GM13977 (cell line): ENCODE data around the gene EFHC1.
"Not testable (repeated sequence)": the region's sequence is repeated elsewhere in the genome, so short reads cannot be mapped to it uniquely, and the experiment has no call there.

ENCODE experiments used
- DNase-seq: peaks from one replicate; pipeline ENCODE4 v3.0.0; 2012; ENCODE audit warnings: low spot score
- in situ Hi-C: fragments of 300-500 bp; cut with MboI; formaldehyde crosslinking; loops from one replicate; pipeline ENCODE4 v1.12.0; 2022; ENCODE audit warnings: low sequenced_read_pairs, low pct_unique_long_range_greater_than_20kb, mixed read lengths, inconsistent platforms; ENCODE audit not compliant: unreplicated experiment
- TF ChIP-seq, protein P1 (sequence below): IDR thresholded peaks from 2 replicates; pipeline ENCODE4 v1.5.1; 2012; ENCODE audit warnings: mild to moderate bottlenecking, control low read depth; ENCODE audit not compliant: insufficient read depth; ENCODE audit errors: extremely low read depth, missing control alignments

EFHC1 gene

DNA sequence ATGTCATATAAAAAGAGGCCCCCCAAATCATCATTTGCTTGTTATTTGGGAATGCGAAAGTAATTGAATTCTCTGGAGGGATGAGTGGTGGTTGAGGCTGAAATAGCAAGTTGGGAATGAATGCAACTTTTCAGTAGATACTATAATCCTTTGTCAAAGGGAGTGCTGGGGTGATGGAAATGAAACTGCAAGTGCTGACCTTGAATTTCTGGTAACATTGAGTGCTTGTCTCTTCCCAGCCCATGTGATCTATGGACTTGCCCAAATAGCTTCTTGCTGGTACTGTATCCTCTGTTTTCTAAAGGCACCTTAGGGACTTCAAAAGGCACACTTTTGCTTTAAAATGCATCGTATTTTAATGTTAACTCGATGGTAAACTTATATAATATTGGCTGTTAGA, 43.4 kb upstream of the EFHC1 start:
- in situ Hi-C loops = no loop called here
- DNase-seq = no peak
- TF ChIP-seq, protein P1, sequence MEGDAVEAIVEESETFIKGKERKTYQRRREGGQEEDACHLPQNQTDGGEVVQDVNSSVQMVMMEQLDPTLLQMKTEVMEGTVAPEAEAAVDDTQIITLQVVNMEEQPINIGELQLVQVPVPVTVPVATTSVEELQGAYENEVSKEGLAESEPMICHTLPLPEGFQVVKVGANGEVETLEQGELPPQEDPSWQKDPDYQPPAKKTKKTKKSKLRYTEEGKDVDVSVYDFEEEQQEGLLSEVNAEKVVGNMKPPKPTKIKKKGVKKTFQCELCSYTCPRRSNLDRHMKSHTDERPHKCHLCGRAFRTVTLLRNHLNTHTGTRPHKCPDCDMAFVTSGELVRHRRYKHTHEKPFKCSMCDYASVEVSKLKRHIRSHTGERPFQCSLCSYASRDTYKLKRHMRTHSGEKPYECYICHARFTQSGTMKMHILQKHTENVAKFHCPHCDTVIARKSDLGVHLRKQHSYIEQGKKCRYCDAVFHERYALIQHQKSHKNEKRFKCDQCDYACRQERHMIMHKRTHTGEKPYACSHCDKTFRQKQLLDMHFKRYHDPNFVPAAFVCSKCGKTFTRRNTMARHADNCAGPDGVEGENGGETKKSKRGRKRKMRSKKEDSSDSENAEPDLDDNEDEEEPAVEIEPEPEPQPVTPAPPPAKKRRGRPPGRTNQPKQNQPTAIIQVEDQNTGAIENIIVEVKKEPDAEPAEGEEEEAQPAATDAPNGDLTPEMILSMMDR = no peak

DNA sequence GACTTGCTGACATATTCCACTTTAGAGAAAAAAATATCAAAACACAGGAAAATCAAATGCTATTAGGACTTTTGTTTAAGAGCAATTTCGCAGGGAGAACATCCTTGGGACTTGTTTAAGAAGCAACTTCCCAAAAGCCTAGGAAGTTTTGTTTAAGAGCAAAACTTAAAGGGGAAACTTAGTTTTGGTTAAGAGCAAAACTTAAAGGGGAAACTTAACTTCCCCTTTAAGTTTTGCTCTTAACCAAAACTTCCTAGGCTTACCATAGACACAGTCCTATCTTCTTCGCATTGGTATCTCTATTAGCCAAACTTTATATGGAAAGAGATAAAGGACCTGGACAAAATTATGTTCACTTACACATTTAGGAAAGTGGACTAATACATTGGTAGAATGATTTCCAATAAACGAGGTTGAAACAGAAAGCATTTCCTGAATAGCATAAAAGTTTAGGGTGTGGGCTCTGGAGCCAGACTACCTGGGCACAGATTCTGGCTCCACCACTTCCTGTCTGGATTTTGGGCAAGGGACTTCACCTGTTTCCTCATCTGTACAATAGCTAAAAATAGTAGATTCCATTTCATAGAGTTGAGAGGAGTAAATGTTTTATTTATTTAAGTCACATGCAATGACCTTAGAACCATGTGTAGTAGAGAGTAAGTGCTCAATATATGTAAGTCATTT, 42.5 kb upstream of the EFHC1 start:
- no peak for DNase-seq
- in situ Hi-C loops = no loop called here
- TF ChIP-seq, protein P1 = no peak

DNA sequence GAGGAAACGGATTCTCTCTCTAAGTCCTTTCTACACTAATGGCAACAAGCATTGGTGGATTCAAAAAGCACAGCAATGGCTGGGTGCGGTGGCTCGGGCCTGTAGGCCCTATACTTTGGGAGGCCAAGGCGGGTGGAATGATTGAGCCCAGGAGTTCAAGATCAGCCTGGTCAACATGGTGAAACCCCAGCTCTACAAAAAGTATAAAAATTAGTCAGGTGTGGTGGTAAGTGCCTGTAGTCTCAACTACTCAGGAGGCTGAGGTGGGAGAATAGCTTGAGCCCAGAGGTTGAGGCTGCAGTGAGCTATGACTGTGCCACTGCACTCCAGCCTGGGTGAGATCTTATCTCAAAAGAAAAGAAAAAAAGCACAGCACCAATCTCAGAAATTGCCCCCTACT, 38.9 kb upstream of the EFHC1 start:
- no peak for DNase-seq
- in situ Hi-C loops = no loop called here
- TF ChIP-seq, protein P1 = no peak

DNA sequence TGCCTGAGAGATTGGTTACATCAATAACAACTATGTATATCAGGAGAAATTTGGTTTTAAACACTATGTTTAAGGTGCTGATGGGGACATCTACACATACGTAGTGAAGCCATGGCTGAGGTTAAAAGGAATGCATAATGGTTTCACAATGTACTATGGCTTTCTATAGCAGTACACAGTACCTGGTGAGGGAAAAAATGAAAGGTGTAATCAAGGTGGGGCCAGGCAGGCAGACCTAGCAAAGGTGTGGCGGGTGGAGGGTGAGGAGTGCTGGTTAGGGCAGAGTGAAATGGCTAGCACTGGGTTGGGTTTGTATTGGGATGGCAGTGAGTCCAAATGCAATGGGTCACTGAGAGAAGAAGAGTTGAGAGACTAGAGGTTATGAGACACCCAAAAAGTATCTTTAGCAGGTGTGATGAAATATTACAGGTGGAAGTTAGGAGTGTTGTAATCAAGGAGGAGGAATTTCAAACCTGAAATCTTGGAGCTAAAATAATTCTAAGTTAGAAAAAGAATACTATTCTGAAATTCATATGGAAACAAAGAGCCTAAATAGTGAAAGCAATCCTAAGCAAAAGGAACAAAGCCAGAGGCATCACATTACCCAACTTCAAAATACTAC, 35.9 kb upstream of the EFHC1 start:
- no peak for DNase-seq
- in situ Hi-C loops = no loop called here
- TF ChIP-seq, protein P1 = no peak

DNA sequence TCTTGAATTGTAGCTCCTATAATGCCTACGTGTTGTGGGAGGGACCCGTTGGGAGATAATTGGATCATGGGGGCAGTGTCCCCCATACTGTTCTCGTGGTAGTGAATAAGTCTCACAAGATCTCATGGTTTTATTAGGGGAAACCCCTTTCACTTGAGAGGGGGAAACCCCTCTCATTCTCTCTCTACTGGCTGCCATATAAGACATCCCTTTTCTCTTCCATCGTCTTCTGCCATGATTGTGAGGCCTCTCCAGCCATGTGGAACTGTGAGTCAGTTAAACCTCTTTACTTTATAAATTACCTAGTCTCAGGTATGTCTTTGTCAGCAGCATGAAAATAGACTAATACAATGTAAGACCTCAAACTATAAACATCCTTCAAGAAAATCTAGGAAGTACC, 35.1 kb upstream of the EFHC1 start:
- TF ChIP-seq, protein P1 = no peak
- DNase-seq = no peak
- in situ Hi-C loops = no loop called here

DNA sequence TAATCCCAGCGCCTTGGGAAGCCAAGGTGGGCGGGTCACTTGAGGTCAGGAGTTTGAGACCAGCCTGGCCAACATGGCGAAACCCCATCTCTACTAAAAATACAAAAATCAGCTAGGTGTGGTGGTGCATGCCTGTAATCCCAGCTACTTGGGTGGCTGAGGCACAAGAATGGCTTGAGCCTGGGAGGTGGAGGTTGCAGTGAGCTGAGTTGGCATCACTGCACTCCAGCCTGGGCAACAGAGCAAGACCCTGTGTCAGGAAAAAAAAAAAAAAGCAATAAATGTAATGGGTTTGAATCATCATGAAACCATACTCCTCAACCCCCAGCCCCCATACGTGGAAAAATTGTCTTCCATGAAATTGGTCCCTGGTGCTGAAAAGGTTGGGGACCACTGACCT, 32.0 kb upstream of the EFHC1 start:
- DNase-seq, in situ Hi-C loops: not testable (repeated sequence)

DNA sequence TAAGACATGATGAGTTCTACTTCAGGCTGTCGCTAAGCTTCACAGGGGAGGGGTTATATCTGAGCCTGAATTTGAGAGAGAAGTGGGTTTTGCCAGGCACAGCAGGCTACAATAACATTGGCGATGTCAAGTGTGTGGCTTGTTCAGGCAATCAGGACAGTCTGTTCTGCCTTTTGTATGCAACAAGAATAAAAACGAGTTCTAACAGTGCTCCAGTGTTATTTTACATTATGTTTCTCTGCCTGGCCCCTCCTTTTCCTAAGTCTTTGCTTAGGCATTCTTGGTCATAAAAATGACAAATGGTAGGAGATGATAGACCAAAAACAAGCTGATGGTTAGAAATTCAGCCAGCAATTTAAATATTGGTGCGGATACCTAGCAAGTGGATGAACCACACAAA, 31.4 kb upstream of the EFHC1 start:
- in situ Hi-C loops = no loop called here
- DNase-seq = no peak
- TF ChIP-seq, protein P1 = no peak
